Measurements from ENCODE around the gene MEOX1.

Gene MEOX1

GRCh38 chr17:43655693-43656255, 5.9 kb downstream of the MEOX1 start:
- DNase-seq (ENCODE audit: low read depth): no peak

GRCh38 chr17:43652124-43652480, 9.6 kb downstream of the MEOX1 start:
- DNase-seq (ENCODE audit: low read depth): no peak

DNA sequence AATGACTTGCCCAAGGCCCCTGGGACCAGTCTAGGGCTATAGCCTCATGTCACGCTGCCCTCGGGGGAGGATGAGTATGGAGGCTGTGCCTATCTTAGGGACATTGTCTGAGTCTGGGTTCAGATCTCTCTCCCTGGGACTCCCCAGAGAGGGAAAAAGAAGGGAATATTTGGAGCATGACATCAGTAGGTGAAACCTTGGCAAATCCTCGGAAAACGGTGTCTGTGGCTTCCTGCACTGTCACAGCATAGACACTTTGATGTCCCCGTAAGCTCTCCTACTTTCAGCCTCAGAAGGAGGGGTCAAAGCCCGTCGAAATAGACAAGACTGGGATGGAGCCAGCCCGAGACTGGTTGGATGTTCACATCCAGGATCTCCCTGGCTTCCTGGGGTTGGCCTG, 11.3 kb downstream of the MEOX1 start:
- DNase-seq (ENCODE audit: low read depth): no peak

GRCh38 chr17:43648916-43649315, 12.8 kb downstream of the MEOX1 start:
- DNase-seq (ENCODE audit: low read depth): no peak

DNA sequence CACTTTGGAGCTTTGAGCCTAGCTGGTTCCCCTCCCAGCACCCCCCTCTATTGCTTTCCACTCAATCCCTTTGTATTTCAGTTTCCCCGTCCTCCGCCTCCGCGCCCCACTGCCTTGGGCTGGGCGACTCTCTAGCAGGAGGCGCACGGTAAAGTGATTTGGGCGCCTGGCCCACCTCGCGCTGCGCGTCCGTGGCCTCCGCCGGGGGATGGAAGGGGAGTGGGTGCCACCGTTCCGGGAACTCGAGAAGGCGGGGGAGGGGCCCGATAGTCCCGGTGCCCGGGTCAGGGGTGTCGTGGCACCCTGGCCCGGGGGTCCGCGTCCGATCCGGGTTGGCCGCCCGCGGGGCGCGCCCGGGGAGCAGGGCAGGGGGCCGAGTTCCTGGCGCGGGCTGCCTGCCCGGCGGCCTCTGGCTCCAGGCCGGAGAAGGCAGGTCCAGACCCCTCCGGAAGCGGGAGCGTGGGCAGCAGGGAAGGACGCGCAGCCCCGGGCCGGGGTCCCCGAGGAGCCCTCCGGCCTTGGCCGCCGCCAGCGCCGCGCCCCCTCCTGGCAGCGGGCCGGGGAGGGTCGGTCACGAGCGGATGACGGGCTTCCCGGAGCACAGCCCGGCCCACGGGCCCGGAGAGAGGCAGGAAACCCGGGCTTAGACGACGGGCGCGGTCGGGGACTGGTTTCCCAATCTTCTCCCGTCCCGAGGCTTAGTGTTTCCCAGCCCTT, 15.8 kb downstream of the MEOX1 start:
- peak; percentile 6 for DNase-seq (ENCODE audit: low read depth)

DNA sequence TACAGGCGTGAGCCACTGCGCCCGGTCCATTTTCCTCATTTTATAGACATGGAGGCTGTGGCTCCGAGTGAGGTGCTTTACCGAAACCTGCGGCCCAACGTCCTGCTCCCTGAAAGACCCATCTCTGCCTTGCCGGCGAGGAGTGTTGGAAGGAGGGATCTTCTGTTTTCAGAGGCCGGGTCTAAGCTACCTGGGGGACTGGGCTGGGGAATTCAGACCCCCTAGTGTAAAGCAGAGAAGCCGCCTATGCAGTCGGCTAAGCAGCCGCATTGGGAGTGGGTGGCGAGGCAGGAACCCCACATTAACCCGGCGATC, 16.3 kb downstream of the MEOX1 start:
- DNase-seq (ENCODE audit: low read depth): no peak

DNA sequence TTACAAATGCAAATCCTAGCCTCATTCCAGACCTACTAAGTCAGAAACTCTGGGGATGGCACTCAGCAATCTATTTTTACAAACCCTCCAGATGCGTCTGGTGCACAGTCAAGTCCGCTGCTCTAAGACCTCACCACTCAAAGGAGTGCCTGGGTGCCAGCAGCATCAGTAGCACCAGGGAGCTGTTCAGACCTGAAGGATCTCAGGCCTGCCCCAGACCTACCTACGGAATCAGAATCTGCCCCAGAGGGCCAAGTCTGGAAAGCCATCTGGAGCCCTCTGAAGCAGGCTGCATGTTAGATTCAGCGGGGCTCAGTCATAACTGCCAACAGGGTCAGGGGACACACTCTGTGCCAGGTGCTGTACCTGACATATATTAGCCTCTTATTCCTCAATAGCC, 17.6 kb downstream of the MEOX1 start:
- DNase-seq (ENCODE audit: low read depth): no peak

DNA sequence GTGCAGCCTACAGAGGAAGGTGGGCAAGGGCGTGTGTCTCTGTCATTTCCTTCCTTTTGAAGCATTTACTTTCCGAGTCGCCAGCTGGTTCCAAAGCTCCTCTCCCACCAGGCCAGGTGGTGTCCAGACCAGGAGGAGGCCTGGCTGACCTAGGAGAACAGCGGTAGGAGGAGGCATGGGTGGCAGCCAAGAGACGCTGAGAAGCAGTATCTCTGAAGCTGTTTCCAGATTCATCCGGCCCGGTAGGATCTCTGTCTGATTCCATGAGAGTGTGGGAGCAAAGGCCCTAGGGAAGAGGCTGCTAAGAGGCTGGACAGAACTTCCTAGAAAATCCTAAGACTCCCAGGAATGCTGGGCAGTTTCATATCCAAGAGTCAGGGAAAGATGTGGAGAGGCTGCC, 20.3 kb downstream of the MEOX1 start:
- DNase-seq (ENCODE audit: low read depth): no peak

DNA sequence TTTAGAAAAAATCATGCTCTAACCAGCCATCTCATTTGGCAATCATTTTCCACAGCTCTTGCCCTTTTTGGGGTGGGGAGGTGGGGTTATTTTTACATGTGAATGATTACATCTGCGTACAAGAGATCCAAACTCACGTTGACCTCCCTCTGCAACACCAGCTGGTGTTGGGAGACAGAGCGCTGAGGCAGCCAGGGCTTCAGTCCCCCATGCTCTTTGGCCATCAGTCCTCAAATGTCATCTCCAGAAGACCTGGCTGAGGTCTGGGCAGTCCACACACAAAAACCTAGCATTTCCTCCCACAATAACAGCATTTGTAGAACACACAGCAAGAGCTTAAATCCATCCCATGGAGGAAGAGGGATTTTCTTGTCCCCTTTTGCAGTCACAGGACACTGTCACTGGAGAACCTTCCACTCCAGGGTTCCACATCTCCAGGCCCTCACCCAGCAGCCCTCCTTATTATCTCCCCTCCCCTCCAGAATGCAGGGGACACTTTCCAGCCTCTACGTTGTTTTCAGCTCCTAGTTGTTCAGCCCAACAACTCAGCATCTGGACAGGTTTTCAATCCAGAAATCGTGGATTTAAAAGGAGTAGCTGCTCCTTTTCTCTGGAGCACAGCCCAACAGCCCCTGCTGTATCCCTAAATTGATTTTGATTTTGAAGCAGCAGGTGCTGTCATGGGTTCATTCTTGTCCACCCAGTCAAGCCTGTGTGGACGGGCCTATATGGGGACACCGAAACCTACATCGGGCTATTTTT, 21.1 kb downstream of the MEOX1 start:
- DNase-seq (ENCODE audit: low read depth): no peak

DNA sequence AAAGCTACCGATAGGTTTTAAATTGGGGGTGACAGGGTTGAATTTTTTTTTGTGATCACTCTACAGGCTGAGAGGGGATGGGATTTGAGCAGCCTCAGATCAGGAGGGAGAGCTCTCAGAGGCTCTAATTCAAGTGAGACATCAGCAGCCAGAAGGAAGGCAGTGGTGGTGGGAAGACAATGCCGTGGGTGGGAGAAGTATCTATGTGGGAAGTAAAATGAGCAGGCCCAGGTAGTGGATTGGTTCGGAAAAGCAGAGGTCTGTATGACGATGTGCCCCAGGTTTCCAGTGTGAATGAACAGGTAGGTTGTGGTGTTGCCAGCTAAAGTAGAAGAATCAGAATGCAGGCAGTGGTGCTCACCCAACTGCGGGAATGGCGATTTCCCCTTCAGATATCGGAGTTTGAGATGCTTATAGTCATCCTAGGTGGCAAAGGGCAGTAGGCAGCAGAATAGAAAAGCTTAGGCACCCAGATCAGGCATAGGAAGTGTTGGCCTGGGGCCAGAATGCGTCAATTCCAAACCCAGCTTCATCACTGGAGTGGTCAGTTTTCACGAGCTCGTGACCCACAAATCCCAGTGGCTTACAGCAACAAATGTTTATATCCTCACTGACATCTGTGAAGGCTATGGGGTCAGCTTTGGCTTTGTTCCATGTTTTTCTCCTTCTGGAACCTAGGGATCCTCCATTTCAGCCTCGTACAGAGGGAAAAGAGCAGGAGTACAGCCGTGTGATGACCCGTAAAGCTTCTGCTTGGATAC, 24.0 kb downstream of the MEOX1 start:
- no peak for DNase-seq (ENCODE audit: low read depth)

- DNase-seq (ENCODE audit: low read depth): no peak
These were observed 25.3 kb downstream of the MEOX1 start for GRCh38 chr17:43636426-43636825.

- DNase-seq (ENCODE audit: low read depth): no peak
These were observed 27.1 kb downstream of the MEOX1 start for GRCh38 chr17:43634591-43635125.

GRCh38 chr17:43632221-43632620, 29.5 kb downstream of the MEOX1 start:
- DNase-seq (ENCODE audit: low read depth): no peak

DNA sequence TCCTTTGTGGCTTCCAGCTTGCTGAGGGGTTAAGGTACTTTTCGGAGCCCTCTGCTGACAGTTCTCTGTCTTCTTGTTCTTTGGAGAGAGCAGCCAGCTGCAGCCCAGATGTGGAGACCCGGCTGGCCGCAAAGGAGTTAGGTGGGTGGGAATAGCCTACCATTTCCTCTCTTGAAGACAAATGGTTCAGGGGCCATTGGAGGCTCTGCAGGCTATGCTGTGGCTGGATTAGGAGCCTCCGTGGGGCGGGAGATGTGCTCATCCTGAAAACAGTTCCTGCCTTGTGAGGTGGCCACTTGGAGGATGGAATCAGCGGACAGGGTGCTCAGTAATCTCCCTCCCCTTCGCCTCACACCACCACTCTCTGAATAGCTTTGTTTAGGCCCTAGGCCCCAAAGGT, 30.3 kb downstream of the MEOX1 start:
- DNase-seq (ENCODE audit: low read depth): no peak

GRCh38 chr17:43628089-43628650, 33.6 kb downstream of the MEOX1 start:
- DNase-seq (ENCODE audit: low read depth): no peak

GRCh38 chr17:43627653-43628052, 34.1 kb downstream of the MEOX1 start:
- no peak for DNase-seq (ENCODE audit: low read depth)

DNA sequence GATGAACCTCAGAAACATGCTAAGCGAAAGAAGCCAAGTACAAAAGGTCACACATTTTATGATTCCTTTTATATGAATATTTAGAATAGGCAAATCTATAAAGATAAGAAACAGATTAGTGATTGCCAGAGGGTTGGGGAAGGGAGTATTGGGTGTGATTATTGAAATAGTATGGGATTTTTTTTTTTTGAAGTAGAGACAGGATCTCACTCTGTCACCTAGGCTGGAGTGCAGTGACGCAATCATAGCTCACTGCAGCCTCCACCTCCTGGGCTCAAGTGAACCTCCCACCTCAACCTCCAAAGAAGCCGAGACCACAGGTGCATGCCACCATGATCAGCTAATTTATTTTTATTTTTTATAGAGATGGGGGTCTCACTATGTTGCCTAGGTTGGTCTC, 35.7 kb downstream of the MEOX1 start:
- DNase-seq (ENCODE audit: low read depth): no peak

- no peak for DNase-seq (ENCODE audit: low read depth)
These were observed 36.1 kb downstream of the MEOX1 start for GRCh38 chr17:43625606-43626005.

DNA sequence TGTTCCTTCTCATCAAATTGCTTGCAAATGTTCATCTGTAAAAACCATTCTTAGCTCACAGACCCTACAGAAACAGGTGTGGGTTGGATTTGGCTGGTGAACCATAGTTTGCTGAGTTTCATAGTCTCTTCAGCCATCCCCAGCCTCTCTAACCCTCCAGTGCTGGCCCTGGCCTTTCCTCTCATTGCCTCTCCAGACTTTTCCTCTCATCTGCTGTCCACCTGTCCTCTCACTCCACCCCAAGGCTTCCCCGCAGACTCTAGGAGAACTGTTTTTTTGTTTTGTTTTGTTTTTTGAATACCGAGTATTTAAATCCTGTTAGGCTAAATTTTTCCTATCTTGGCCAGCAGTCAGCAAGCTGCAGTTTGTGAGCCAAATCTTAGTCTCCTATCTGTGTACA, 41.1 kb downstream of the MEOX1 start:
- no peak for DNase-seq (ENCODE audit: low read depth)

DNA sequence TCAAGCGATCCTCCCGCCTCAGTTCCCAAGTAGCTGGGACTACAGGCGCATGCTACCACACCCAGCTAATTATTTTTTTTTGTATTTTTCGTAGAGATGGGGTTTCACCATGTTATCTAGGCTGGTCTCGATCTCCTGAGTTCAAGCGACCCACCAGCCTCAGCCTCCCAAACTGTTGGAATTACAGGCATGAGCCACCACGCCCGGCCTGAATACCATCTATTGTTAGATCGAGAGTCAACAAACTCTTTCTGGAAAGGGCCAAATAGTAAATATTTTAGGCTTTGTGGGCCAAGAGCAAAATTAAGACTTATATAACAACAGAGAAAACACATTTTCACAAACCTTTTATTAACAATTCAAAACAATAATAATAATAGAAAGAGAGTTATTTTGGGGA, 41.6 kb downstream of the MEOX1 start:
- DNase-seq (ENCODE audit: low read depth): no peak

DNA sequence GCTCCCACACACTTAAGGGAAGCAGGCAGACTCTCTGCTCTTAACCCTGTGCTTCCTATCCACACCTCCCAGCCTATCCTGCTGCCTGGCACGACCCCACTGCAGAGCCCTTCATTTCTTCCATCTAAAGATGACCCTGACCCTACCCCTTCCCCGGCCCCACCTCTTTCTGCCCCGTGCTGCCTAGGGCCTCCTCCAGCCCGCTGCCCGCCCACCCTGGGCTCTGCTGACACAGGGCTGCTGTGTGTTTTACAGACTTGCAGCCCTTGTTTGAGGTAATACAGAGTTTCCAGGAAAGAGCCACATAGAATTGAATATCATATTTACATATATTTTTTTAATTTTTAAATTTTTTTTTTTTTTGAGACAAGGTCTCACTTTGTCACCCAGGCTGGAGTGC, 42.0 kb downstream of the MEOX1 start:
- no peak for DNase-seq (ENCODE audit: low read depth)

GRCh38 chr17:43618276-43618675, 43.4 kb downstream of the MEOX1 start:
- DNase-seq (ENCODE audit: low read depth): no peak

Data from stimulated activated CD4-positive, alpha-beta T cell treated with anti-CD3 and anti-CD28 coated beads, Interleukin-2, amount 100 ng/mL, for 4 hours (primary cell).